Retinal pigment epithelial cell (primary cell): ENCODE data around the gene ZNF516.

Source experiments
- DNase-seq: peaks from one replicate; pipeline ENCODE4 v3.0.0-alpha.2; 2010; ENCODE audit warnings: low read depth
- H3K4me3 ChIP-seq: 2 replicates; pipeline ENCODE4 v1.5.1; 2011; ENCODE audit warnings: mild to moderate bottlenecking, low read length, control low read depth, moderate library complexity
- CTCF ChIP-seq: conservative IDR thresholded peaks from 2 replicates; pipeline ENCODE4 v1.5.1; 2011; ENCODE audit warnings: low read depth, low read length, control low read depth, inconsistent platforms

Gene ZNF516

GRCh38 chr18:76315722-76316230, 179.3 kb downstream of the ZNF516 start:
- TF ChIP-seq CTCF: no peak
- H3K4me3 ChIP-seq: no peak overlapping the region
- no peak for DNase-seq

- no peak for TF ChIP-seq CTCF
- DNase-seq: no peak
- H3K4me3 ChIP-seq: no peak overlapping the region
Measured at GRCh38 chr18:76314496-76314895, 180.5 kb downstream of the ZNF516 start.

- no peak for TF ChIP-seq CTCF
- DNase-seq: no peak
- H3K4me3 ChIP-seq: no peak overlapping the region
Measured at GRCh38 chr18:76314015-76314414, 181.0 kb downstream of the ZNF516 start.
